HepG2 (cell line): ENCODE measurements around the gene PSORS1C1. TPM values are rescaled to one million over a fixed set of nuclear protein-coding genes. Genes with fewer than 3 reads are reported as not detected.
A peak's percentile ranks its signal among the peaks of the same experiment; 100 is the strongest.

Source experiments
- AHDC1 ChIP-seq: sonication (generic); formaldehyde crosslinking; IDR thresholded peaks from 2 replicates; pipeline ENCODE4 v1.5.1; 2020; ENCODE audit warnings: mild to moderate bottlenecking, missing genetic modification reagents, borderline replicate concordance
- ATF4 ChIP-seq, 2 experiments: fragments of 450-650 bp in 1 of 2; sonication (generic) in 1 of 2; formaldehyde crosslinking; IDR thresholded peaks; 2 replicates each; pipeline versions ENCODE4 v1.5.0 to v1.8.0; 2020 to 2022; ENCODE audit warnings: mild to moderate bottlenecking in 1 of 2, missing genetic modification reagents in 1 of 2
- E2F5 ChIP-seq: sonication (generic); formaldehyde crosslinking; conservative IDR thresholded peaks from 2 replicates; pipeline ENCODE4 v1.4.0; 2020; ENCODE audit warnings: missing genetic modification reagents
- IKZF4 ChIP-seq: sonication (generic); formaldehyde crosslinking; IDR thresholded peaks from 2 replicates; pipeline ENCODE4 v1.5.1; 2020; ENCODE audit warnings: borderline replicate concordance, mild to moderate bottlenecking, low read depth, missing genetic modification reagents; ENCODE audit errors: not compliant biosample characterization
- IRF1 ChIP-seq: sonication (generic); formaldehyde crosslinking; IDR thresholded peaks from 2 replicates; pipeline ENCODE4 v1.4.0; 2020; ENCODE audit warnings: low read depth, mild to moderate bottlenecking, missing genetic modification reagents
- MYPOP ChIP-seq: sonication (generic); formaldehyde crosslinking; IDR thresholded peaks from 2 replicates; pipeline ENCODE4 v1.8.1; 2023; ENCODE audit warnings: mild to moderate bottlenecking, moderate library complexity, missing genetic modification reagents
- PHF20 ChIP-seq: sonication (generic); formaldehyde crosslinking; IDR thresholded peaks from 2 replicates; pipeline ENCODE4 v1.5.0; 2020; ENCODE audit warnings: mild to moderate bottlenecking, missing genetic modification reagents
- POLR2AphosphoS2 ChIP-seq: IDR thresholded peaks from 2 replicates; pipeline ENCODE4 v1.6.1; 2011; ENCODE audit warnings: low read depth, low read length, improper control_type of control experiment
- POLR2G ChIP-seq: fragments of 200-400 bp; formaldehyde crosslinking; IDR thresholded peaks from 2 replicates; pipeline ENCODE4 v1.6.1; 2018; ENCODE audit warnings: mild to moderate bottlenecking, low read depth, low read length, moderate library complexity
- PRDM4 ChIP-seq: sonication (generic); formaldehyde crosslinking; IDR thresholded peaks from 2 replicates; pipeline ENCODE4 v1.9.0; 2021; ENCODE audit warnings: missing genetic modification reagents, borderline replicate concordance
- SATB2 ChIP-seq: sonication (generic); formaldehyde crosslinking; IDR thresholded peaks from 2 replicates; pipeline ENCODE4 v1.5.0; 2020; ENCODE audit warnings: missing genetic modification reagents
- TP53 ChIP-seq: sonication (generic); formaldehyde crosslinking; conservative IDR thresholded peaks from 2 replicates; pipeline ENCODE4 v1.4.0; 2020; ENCODE audit warnings: missing genetic modification reagents
- ZFP36L1 ChIP-seq: sonication (generic); formaldehyde crosslinking; IDR thresholded peaks from 2 replicates; pipeline ENCODE4 v1.8.0; 2022; ENCODE audit warnings: mild to moderate bottlenecking, missing genetic modification reagents, moderate library complexity
- ZFP36L2 ChIP-seq: sonication (generic); formaldehyde crosslinking; IDR thresholded peaks from 2 replicates; pipeline ENCODE4 v1.4.0; 2020; ENCODE audit warnings: missing genetic modification reagents
- ZNF558 ChIP-seq: sonication (generic); formaldehyde crosslinking; IDR thresholded peaks from 2 replicates; pipeline ENCODE4 v1.9.0; 2022; ENCODE audit warnings: mild to moderate bottlenecking, missing genetic modification reagents, borderline replicate concordance
- ZNF605 ChIP-seq: sonication (generic); formaldehyde crosslinking; IDR thresholded peaks from 2 replicates; pipeline ENCODE4 v1.8.0; 2022; ENCODE audit warnings: mild to moderate bottlenecking, missing genetic modification reagents
- polyA plus RNA-seq, 8 experiments: library from polyadenylated mRNA; depleted of rRNA in 3 of 8; stranded (reverse) in 7 of 8; unstranded in 1 of 8; fragments of >200 nt; fragmentation: Illumina TruSeq in 4 of 8; extraction: Trizol in 4 of 8; gene quantifications; 2 replicates each; pipeline versions ENCODE4 v1.2.1 to v1.2.3, GENCODE V29; 2011 to 2016; ENCODE audit warnings: low read depth in 4 of 8, missing spikeins in 1 of 8, mixed read lengths in 1 of 8; ENCODE audit not compliant: insufficient read depth in 1 of 8
- total RNA-seq, 5 experiments: library from RNA; depleted of rRNA; stranded (reverse); fragments of >200 nt; fragmentation: Illumina TruSeq; extraction: Trizol; gene quantifications; 2 replicates each; pipeline ENCODE4 v1.2.3, GENCODE V29; 2016; ENCODE audit warnings: low read depth in 1 of 5

The PSORS1C1 gene
- total and polyA plus RNA-seq, 2 of the 13 experiments (the other 11 are each of a cell fraction or from before 2014, with no cell fraction given): 0.01 to 0.02 TPM

GRCh38 chr6:31186052-31186734, 71.6 kb downstream of the PSORS1C1 start (continued):
- TF ChIP-seq ZFP36L2 (CRISPR knock-in tag): no peak
- peak; percentile 89; the same call in 1 of the 2 replicates for TF ChIP-seq ZFP36L1 (CRISPR knock-in tag)
- TF ChIP-seq MYPOP (CRISPR knock-in tag): peak; percentile 76
- TF ChIP-seq IRF1 (CRISPR knock-in tag): no peak
- TF ChIP-seq E2F5 (CRISPR knock-in tag): no peak
- TF ChIP-seq ZNF558 (CRISPR knock-in tag): no peak
- peak; percentile 86 for TF ChIP-seq POLR2G
- no peak for TF ChIP-seq SATB2 (CRISPR knock-in tag)
- TF ChIP-seq AHDC1 (CRISPR knock-in tag): peak; percentile 77; the same call in 1 of the 2 replicates
- TF ChIP-seq ATF4 (CRISPR knock-in tag; IDR thresholded peaks at IDR 0.05): no peak
- no peak for TF ChIP-seq POLR2AphosphoS2
- TF ChIP-seq PHF20: peak; percentile 76
- peak; percentile 85; the same call in 1 of the 2 replicates for TF ChIP-seq ZNF605 (CRISPR knock-in tag)
- TF ChIP-seq PRDM4 (CRISPR knock-in tag): no peak
- no peak for TF ChIP-seq TP53 (CRISPR knock-in tag)
- no peak for TF ChIP-seq IKZF4 (CRISPR knock-in tag)
